HG03342 (cell line): ENCODE measurements around the gene RRP7A.
"Not testable (repeated sequence)": the region's sequence is repeated elsewhere in the genome, so short reads cannot be mapped to it uniquely, and the experiment has no call there.

Experiments
- ATAC-seq: cut with Tn5 transposase; IDR thresholded peaks from one replicate; pipeline ENCODE4 v1.9.1; 2021; ENCODE audit warnings: mild to moderate bottlenecking, moderate library complexity; ENCODE audit not compliant: unreplicated experiment

Gene RRP7A

GRCh38 chr22:42536634-42537033 lies 17.0 kb upstream of the RRP7A start:
- not testable (repeated sequence) for ATAC-seq

GRCh38 chr22:42536166-42536565 lies 16.6 kb upstream of the RRP7A start:
- ATAC-seq, result no peak

GRCh38 chr22:42535082-42535731 lies 15.6 kb upstream of the RRP7A start:
- not testable (repeated sequence) for ATAC-seq

GRCh38 chr22:42533638-42533977 lies 14.0 kb upstream of the RRP7A start:
- ATAC-seq, result no peak

GRCh38 chr22:42531401-42532084 lies 11.9 kb upstream of the RRP7A start:
- ATAC-seq, result not testable (repeated sequence)

GRCh38 chr22:42529435-42529834 lies 9.8 kb upstream of the RRP7A start:
- ATAC-seq, result not testable (repeated sequence)

- ATAC-seq, result peak; percentile 55
Measured at GRCh38 chr22:42528591-42529307, 9.2 kb upstream of the RRP7A start.

GRCh38 chr22:42522546-42522945 lies 3.0 kb upstream of the RRP7A start:
- no peak for ATAC-seq

- no peak for ATAC-seq
Measured at GRCh38 chr22:42521228-42521546, 1.6 kb upstream of the RRP7A start.

GRCh38 chr22:42518638-42519524 lies 715 bp downstream of the RRP7A start:
- not testable (repeated sequence) for ATAC-seq

- ATAC-seq, result not testable (repeated sequence)
Measured at GRCh38 chr22:42517103-42517502, 2.5 kb downstream of the RRP7A start.

- ATAC-seq, result no peak
Measured at GRCh38 chr22:42515896-42516295, 3.7 kb downstream of the RRP7A start.

- not testable (repeated sequence) for ATAC-seq
Measured at GRCh38 chr22:42515304-42515703, 4.3 kb downstream of the RRP7A start.

- not testable (repeated sequence) for ATAC-seq
Measured at GRCh38 chr22:42514331-42514730, 5.3 kb downstream of the RRP7A start.

GRCh38 chr22:42512273-42512990 lies 7.2 kb downstream of the RRP7A start:
- not testable (repeated sequence) for ATAC-seq

- ATAC-seq, result no peak
Measured at GRCh38 chr22:42511401-42511891, 8.2 kb downstream of the RRP7A start.

- ATAC-seq, result no peak
Measured at GRCh38 chr22:42509548-42509947, 10.0 kb downstream of the RRP7A start.

GRCh38 chr22:42508975-42509364 lies 10.6 kb downstream of the RRP7A start:
- not testable (repeated sequence) for ATAC-seq

- not testable (repeated sequence) for ATAC-seq
Measured at GRCh38 chr22:42508327-42508974, 11.1 kb downstream of the RRP7A start.

GRCh38 chr22:42500836-42501179 lies 18.8 kb downstream of the RRP7A start:
- no peak for ATAC-seq
